GM19240 (cell line): ENCODE measurements around the gene SRSF4.

ENCODE experiments used
- DNase-seq: peaks from one replicate; pipeline ENCODE4 v3.0.0; 2011; ENCODE audit warnings: low spot score; ENCODE audit not compliant: insufficient read length

SRSF4 gene

GRCh38 chr1:29200906-29201594, 19.4 kb upstream of the SRSF4 start:
- no peak for DNase-seq

- DNase-seq, result no peak
Measured at GRCh38 chr1:29197993-29198392, 16.3 kb upstream of the SRSF4 start.

DNA sequence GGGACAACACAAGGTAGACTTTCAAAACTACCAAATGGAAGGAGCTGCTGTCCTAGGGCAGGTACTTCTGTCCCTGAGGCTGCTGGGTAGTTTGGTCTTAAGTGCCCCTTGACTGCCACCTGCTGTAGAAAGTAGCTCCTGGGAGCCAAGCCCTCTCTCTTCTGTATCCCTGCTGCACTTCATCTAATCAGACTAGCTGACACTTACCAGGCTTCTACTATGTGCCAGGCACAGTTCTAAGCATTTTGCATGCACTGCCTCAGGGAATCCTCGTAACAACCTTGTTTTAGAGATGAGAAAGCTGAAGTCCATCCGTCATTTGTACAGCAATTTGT, 15.9 kb upstream of the SRSF4 start:
- peak; percentile 24 for DNase-seq

GRCh38 chr1:29196863-29197589, 15.3 kb upstream of the SRSF4 start:
- DNase-seq, result no peak

GRCh38 chr1:29195881-29196291, 14.2 kb upstream of the SRSF4 start:
- DNase-seq, result no peak

- no peak for DNase-seq
Measured at GRCh38 chr1:29193879-29194455, 12.3 kb upstream of the SRSF4 start.

GRCh38 chr1:29190718-29191117, 9.0 kb upstream of the SRSF4 start:
- no peak for DNase-seq

GRCh38 chr1:29186707-29187106, 5.0 kb upstream of the SRSF4 start:
- no peak for DNase-seq

GRCh38 chr1:29186252-29186651, 4.6 kb upstream of the SRSF4 start:
- no peak for DNase-seq

DNA sequence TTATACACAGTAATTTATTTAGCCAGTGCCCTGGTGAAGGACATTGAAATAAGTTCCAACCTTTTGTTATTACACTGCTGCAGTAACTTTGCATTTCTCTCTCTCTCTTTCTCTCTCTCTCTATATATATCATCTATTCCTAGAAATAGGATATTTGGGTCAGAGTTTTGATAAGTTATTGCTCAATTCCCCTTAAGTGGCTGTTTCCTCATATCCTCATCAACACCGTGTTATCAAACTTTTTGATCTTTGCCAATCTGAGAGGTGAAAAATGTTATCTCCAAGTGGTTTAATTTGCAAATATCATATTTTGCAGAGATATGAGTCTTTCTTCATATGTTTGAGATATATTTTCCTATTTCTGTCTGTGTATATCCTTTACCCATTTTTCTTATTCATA, 1.6 kb upstream of the SRSF4 start:
- DNase-seq, result no peak

DNA sequence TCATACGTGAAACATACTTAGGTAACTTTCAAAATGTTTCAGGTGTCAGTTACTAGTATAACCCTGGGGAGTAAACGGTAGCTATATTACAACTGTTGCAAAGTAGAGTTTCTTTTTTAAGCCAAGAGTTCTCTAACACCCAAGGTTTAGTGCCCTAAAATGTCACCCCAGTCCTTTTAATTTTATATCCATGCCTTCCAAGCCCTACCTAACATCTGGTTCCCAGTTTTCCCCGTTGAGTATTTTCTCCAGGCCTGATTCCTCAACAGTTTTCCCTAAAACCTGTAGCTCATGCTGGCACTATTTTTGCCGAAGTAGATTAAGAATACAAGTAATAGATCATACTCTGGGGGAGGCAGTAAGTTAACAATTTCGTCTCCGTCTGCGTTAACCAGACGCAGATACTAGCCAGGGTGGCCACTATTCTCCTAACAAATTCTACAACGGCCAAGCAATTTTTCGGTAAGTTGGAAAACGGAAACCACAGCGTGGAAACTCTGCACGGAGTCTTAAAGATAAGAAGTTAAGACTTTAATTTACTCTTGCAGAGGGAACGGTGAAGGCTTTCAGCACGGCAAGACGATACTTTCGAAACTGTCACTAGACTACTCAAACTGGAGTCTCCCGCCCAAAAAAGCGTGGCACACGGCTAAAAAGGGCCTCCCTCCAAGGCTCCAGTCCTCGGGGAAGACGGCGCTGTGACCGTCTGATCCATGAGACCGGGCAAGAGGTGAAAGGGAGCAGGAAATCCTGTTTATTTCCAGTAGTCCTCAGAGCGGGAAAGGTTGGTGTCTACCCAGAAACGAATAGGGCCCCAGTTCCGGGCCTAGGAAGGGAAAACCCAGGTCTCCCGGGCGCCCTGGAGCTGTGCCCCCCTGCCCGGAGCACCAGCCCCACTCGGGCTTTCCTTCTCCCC, 945 bp downstream of the SRSF4 start:
- no peak for DNase-seq

DNA sequence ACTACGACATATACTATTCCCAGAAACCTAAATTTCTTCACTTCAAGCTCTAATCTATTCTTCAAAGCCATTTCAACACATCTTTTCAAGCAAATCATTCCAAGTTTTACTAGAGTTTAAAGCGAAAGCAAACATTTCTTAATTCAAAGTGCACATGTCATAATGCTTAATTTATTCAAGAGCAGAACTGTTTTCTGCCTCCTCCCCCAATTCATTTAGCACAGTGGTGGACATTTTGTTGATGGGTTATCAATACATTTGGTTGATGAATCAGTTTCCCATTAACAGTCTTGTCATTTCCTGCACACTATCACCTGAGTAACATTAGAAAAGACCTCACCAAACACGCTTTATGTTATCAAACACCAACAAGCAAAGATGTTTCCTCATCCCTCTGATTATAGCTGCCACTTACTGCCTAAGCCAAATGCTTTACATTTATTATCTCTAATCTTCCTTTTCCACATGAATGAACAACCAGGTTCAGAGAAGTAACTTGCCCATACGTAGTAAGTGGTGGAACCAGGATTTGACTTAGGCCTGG, 2.0 kb downstream of the SRSF4 start:
- no peak for DNase-seq

- no peak for DNase-seq
Measured at GRCh38 chr1:29177022-29177705, 4.5 kb downstream of the SRSF4 start.

- no peak for DNase-seq
Measured at GRCh38 chr1:29176576-29176975, 5.1 kb downstream of the SRSF4 start.

- no peak for DNase-seq
Measured at GRCh38 chr1:29172415-29172939, 9.2 kb downstream of the SRSF4 start.

DNA sequence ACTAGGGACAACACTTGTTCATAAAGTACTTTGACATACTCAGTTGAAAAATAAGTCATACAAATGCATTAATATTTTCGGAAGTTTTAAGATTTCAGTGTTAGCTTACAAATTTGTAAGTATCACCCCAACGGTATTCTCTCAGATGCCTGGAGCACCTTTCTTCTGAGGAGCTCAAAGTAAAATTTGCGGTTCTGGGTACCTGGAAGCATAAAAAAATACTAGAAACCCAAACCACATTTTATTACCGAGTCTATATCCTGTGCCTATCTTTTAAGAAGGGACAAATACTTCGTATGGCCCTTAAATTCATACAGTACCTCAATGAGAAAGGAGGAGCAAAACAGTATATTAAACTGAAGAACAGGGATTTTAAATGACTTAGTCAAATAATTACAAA, 10.2 kb downstream of the SRSF4 start:
- DNase-seq, result no peak

DNA sequence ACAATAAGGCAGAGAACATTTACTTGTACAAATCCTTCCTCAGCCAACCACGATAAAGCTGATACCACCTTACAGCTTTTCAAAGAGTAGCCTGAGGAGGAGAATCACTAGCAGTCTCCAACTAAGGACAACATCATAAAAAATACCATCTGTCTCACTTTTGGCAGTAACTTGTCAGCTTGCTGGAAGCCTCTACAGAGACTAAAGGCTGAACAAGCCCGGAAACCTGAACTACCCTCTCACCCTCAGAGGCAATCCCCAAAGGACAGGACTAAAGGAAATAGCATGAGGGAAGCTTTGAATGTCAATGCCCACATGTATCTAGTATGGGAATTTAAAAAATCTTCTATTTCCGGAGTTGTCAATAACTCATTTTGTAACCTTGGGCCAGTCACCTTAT, 10.6 kb downstream of the SRSF4 start:
- DNase-seq, result no peak

DNA sequence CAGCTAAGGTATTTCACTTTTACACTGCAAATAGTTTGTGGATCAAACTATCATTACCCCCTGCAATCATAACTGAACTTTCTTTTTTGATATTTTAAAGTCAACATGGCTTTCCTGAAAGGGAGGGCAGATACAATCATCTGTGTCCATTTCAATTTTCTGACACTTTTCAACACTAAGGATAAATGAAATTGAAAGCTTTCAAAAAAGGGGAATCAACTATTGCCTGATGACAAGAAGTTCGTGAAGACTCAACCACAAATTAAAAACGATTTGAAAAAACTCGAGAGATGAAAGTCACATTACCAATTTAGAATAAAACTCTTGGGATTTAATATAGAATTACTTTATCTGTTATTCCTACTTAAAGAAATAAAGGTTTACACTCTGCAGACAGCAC, 11.7 kb downstream of the SRSF4 start:
- no peak for DNase-seq

GRCh38 chr1:29167904-29168303, 13.8 kb downstream of the SRSF4 start:
- DNase-seq, result no peak

DNA sequence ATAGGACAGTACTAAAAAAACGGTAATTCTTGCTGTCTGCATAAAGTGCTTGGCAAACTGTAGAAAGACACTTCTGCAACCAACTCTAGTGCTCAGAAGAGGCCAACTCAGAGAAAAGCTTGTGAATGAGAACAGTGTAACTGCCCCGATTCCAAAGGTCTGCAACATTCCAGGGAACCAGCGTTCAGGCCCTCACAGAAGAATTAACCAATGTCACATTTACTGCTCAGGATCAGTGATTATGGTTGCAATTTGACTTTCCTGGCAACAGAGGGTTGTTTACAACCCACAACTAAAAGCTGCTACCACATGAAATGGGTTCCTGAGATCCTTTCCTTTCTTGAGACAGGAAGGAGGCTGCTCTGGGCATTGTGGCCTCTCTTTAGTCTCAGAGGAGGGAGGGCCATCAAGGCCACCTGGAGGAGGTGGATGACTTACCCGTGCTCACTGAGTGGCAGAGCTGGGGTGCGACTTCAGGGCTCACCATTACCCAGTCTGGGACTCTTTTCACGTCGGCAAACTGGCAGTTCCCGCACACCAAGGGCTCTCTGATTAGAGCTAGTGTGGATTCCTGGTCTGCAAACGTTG, 15.3 kb downstream of the SRSF4 start:
- DNase-seq, result no peak
